GM18517 (cell line): ENCODE data around the gene RABEP1.
"Not testable (repeated sequence)": the region's sequence is repeated elsewhere in the genome, so short reads cannot be mapped to it uniquely, and the experiment has no call there.

Experiments
- ATAC-seq: cut with Tn5 transposase; IDR thresholded peaks from one replicate; pipeline ENCODE4 v1.9.1; 2021; ENCODE audit warnings: mild to moderate bottlenecking, moderate library complexity; ENCODE audit not compliant: unreplicated experiment

Gene RABEP1

GRCh38 chr17:5281814-5282641, at the start of gene RABEP1:
Gene RABEP1 (plus strand): TSS chr17:5282284. CDS start chr17:5282487, 203 bp downstream.
- ATAC-seq = no peak

GRCh38 chr17:5233492-5233891, 48.6 kb upstream of the RABEP1 start:
- not testable (repeated sequence) for ATAC-seq

GRCh38 chr17:5234645-5235576, 47.2 kb upstream of the RABEP1 start, which contains the start of gene SCIMP:
Gene SCIMP (minus strand): TSS chr17:5234860. CDS start chr17:5234755, 105 bp downstream.
- peak; percentile 45 for ATAC-seq

GRCh38 chr17:5236938-5237540, 45.0 kb upstream of the RABEP1 start:
- ATAC-seq = no peak

- no peak for ATAC-seq
Measured at GRCh38 chr17:5237541-5238016, 44.5 kb upstream of the RABEP1 start.

- no peak for ATAC-seq
Measured at GRCh38 chr17:5238333-5238732, 43.8 kb upstream of the RABEP1 start.

GRCh38 chr17:5239769-5240168, 42.3 kb upstream of the RABEP1 start:
- not testable (repeated sequence) for ATAC-seq

- peak; percentile 49 for ATAC-seq
Measured at GRCh38 chr17:5241861-5242671, 40.0 kb upstream of the RABEP1 start.

- ATAC-seq = no peak
Measured at GRCh38 chr17:5247621-5248020, 34.5 kb upstream of the RABEP1 start.

- ATAC-seq = no peak
Measured at GRCh38 chr17:5248821-5249479, 33.1 kb upstream of the RABEP1 start.

GRCh38 chr17:5249615-5250014, 32.5 kb upstream of the RABEP1 start:
- no peak for ATAC-seq

GRCh38 chr17:5254414-5254813, 27.7 kb upstream of the RABEP1 start:
- no peak for ATAC-seq

- no peak for ATAC-seq
Measured at GRCh38 chr17:5254903-5255521, 27.1 kb upstream of the RABEP1 start.

- no peak for ATAC-seq
Measured at GRCh38 chr17:5257124-5257523, 25.0 kb upstream of the RABEP1 start.

- ATAC-seq = no peak
Measured at GRCh38 chr17:5260542-5260941, 21.5 kb upstream of the RABEP1 start.

GRCh38 chr17:5262416-5262991, 19.6 kb upstream of the RABEP1 start:
- no peak for ATAC-seq

- no peak for ATAC-seq
Measured at GRCh38 chr17:5263441-5263840, 18.6 kb upstream of the RABEP1 start.

- no peak for ATAC-seq
Measured at GRCh38 chr17:5264893-5265292, 17.2 kb upstream of the RABEP1 start.
